Osteoblast (primary cell): ENCODE results near the gene ZKSCAN3. TPM values are rescaled to one million over a fixed set of nuclear protein-coding genes. Genes with fewer than 3 reads are reported as not detected.
A peak's percentile ranks its signal among the peaks of the same experiment; 100 is the strongest.
"Not testable (repeated sequence)": the region's sequence is repeated elsewhere in the genome, so short reads cannot be mapped to it uniquely, and the experiment has no call there.

Experiments used
- DNase-seq: peaks from one replicate; pipeline ENCODE4 v3.0.0; 2011; ENCODE audit warnings: low spot score, mixed read lengths; ENCODE audit not compliant: insufficient read length; ENCODE audit errors: missing footprints
- H2AFZ ChIP-seq: 2 replicates; pipeline ENCODE4 v1.6.0; 2011; ENCODE audit warnings: mild to moderate bottlenecking, low read length
- H3K27ac ChIP-seq: 2 replicates; pipeline ENCODE4 v1.5.1; 2011; ENCODE audit warnings: mild to moderate bottlenecking, low read depth, low read length, moderate library complexity
- H3K27me3 ChIP-seq: 2 replicates; pipeline ENCODE4 v1.6.0; 2012; ENCODE audit warnings: mild to moderate bottlenecking, control low read depth, inconsistent platforms, low read length, moderate library complexity; ENCODE audit not compliant: insufficient read depth
- H3K36me3 ChIP-seq: 2 replicates; pipeline ENCODE4 v1.5.1; 2011; ENCODE audit warnings: mild to moderate bottlenecking, low read length, control low read depth, moderate library complexity; ENCODE audit not compliant: insufficient read depth
- H3K4me1 ChIP-seq: 2 replicates; pipeline ENCODE4 v1.5.1; 2011; ENCODE audit warnings: mild to moderate bottlenecking, low read length, control low read depth, moderate library complexity; ENCODE audit not compliant: insufficient read depth
- H3K4me2 ChIP-seq: 2 replicates; pipeline ENCODE4 v1.6.0; 2011; ENCODE audit warnings: mild to moderate bottlenecking, low read length; ENCODE audit not compliant: insufficient read depth
- H3K4me3 ChIP-seq: fragments of 200-600 bp; sonication (generic); 3 replicates; pipeline ENCODE4 v1.5.1; 2012; ENCODE audit warnings: mild to moderate bottlenecking, low read length, inconsistent platforms; ENCODE audit not compliant: insufficient read depth
- H3K79me2 ChIP-seq: 2 replicates; pipeline ENCODE4 v1.6.0; 2012; ENCODE audit warnings: mild to moderate bottlenecking, low read length, control low read depth, inconsistent platforms; ENCODE audit not compliant: insufficient read depth
- H3K9me3 ChIP-seq: 2 replicates; pipeline ENCODE4 v1.5.1; 2011; ENCODE audit warnings: low read depth, low read length, control low read depth
- H4K20me1 ChIP-seq: 2 replicates; pipeline ENCODE4 v1.6.0; 2012; ENCODE audit warnings: mild to moderate bottlenecking, low read length, control low read depth; ENCODE audit not compliant: insufficient read depth
- CTCF ChIP-seq: IDR thresholded peaks from 2 replicates; pipeline ENCODE4 v1.5.1; 2011; ENCODE audit warnings: mild to moderate bottlenecking, low read depth, low read length, moderate library complexity; ENCODE audit errors: extremely low read depth
- total RNA-seq: library from RNA; depleted of rRNA; stranded (reverse); fragments of >200 nt; gene quantifications from 2 replicates; pipeline ENCODE4 v1.2.3, GENCODE V29; 2012

The ZKSCAN3 gene
- 2.9 and 3.5 TPM in 2 replicates for total RNA-seq

- peak within 1 kb of the TSS; percentile 98 for H2AFZ ChIP-seq
- H3K9me3 ChIP-seq: no peaks in the 10 kb centered on the region
- H3K27me3 ChIP-seq: peaks cover 17% of the 10 kb centered on the region
- peaks cover 25% of the 10 kb centered on the region for H3K4me1 ChIP-seq
- H3K4me3 ChIP-seq: peak within 1 kb of the TSS; percentile 88
- DNase-seq: peak; percentile 87
- no peaks in the 10 kb centered on the region for H3K36me3 ChIP-seq
- TF ChIP-seq CTCF: no peak
- H3K79me2 ChIP-seq: peaks cover 46% of the 10 kb centered on the region
- peak within 1 kb of the TSS; percentile 54 for H3K27ac ChIP-seq
- H3K4me2 ChIP-seq: peak within 1 kb of the TSS; percentile 91
- H4K20me1 ChIP-seq: peaks cover 4% of the 10 kb centered on the region
Observed at GRCh38 chr6:28349892-28350737, at the start of gene ZKSCAN3. Gene ZKSCAN3 (plus strand): TSS chr6:28349947. CDS start chr6:28359587, 9,640 bp downstream.

GRCh38 chr6:28303570-28303969 lies 46.2 kb upstream of the ZKSCAN3 start:
- no peak overlapping the region for H2AFZ ChIP-seq
- no peaks in the 10 kb centered on the region for H3K27me3 ChIP-seq
- TF ChIP-seq CTCF: no peak
- H4K20me1 ChIP-seq: no peaks in the 10 kb centered on the region
- no peak overlapping the region for H3K4me3 ChIP-seq
- H3K4me1 ChIP-seq: no peaks in the 10 kb centered on the region
- no peak overlapping the region for H3K27ac ChIP-seq
- no peaks in the 10 kb centered on the region for H3K9me3 ChIP-seq
- no peaks in the 10 kb centered on the region for H3K36me3 ChIP-seq
- no peak overlapping the region for H3K4me2 ChIP-seq
- no peaks in the 10 kb centered on the region for H3K79me2 ChIP-seq
- DNase-seq: no peak

- H3K4me2 ChIP-seq, H3K27me3 ChIP-seq, H3K36me3 ChIP-seq, H2AFZ ChIP-seq, H4K20me1 ChIP-seq, H3K4me3 ChIP-seq, H3K79me2 ChIP-seq, H3K27ac ChIP-seq, DNase-seq, H3K9me3 ChIP-seq, H3K4me1 ChIP-seq: not testable (repeated sequence)
Observed at GRCh38 chr6:28306363-28306762, 43.4 kb upstream of the ZKSCAN3 start.

GRCh38 chr6:28311139-28311823 lies 38.5 kb upstream of the ZKSCAN3 start:
- Histone ChIP-seq H3K27me3 (no peaks in the 10 kb centered on the region), H3K79me2 (no peaks in the 10 kb centered on the region), H3K4me1 (no peaks in the 10 kb centered on the region), H4K20me1 (no peaks in the 10 kb centered on the region), H3K4me2 (no peak overlapping the region), H3K9me3 (no peaks in the 10 kb centered on the region), H2AFZ (no peak overlapping the region), H3K27ac (no peak overlapping the region), H3K36me3 (no peaks in the 10 kb centered on the region), H3K4me3 (no peak overlapping the region)
- TF ChIP-seq CTCF: no peak
- DNase-seq: no peak
